Measurements from ENCODE around the gene CYB5B. TPM values are rescaled to one million over a fixed set of nuclear protein-coding genes. Genes with fewer than 3 reads are reported as not detected.

The CYB5B gene
- total RNA-seq, 1 donor from 2014 or later = 39.2 TPM

DNA sequence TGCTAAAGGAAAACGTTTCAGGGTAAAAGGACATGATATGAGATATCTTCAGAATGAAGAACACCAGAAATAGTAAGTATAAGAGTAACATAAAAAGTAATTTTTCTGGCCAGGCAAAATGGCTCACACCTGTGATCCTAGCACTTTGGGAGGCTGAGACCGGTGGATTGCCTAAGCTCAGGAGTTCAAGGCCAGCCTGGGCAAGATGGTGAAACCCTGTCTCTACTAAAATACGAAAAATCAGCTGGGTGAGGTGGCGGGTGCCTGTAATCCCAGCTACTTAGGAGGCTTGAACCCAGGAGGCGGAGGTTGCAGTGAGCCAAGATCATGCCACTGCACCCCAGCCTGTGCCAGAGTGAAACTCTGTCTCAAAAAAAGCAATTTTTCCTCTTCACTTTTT, 84.7 kb downstream of the CYB5B start:
- Histone ChIP-seq H3K36me3 (ENCODE audit: control insufficient read depth, insufficient read depth, low read length) (no peaks in the 10 kb centered on the region), H3K27me3 (ENCODE audit: control insufficient read depth, insufficient read depth, low read length) (no peaks in the 10 kb centered on the region), H3K4me3 (ENCODE audit: low read depth, low read length) (no peak overlapping the region)
- no peak for DNase-seq (ENCODE audit: low read depth)
- TF ChIP-seq, protein P1, sequence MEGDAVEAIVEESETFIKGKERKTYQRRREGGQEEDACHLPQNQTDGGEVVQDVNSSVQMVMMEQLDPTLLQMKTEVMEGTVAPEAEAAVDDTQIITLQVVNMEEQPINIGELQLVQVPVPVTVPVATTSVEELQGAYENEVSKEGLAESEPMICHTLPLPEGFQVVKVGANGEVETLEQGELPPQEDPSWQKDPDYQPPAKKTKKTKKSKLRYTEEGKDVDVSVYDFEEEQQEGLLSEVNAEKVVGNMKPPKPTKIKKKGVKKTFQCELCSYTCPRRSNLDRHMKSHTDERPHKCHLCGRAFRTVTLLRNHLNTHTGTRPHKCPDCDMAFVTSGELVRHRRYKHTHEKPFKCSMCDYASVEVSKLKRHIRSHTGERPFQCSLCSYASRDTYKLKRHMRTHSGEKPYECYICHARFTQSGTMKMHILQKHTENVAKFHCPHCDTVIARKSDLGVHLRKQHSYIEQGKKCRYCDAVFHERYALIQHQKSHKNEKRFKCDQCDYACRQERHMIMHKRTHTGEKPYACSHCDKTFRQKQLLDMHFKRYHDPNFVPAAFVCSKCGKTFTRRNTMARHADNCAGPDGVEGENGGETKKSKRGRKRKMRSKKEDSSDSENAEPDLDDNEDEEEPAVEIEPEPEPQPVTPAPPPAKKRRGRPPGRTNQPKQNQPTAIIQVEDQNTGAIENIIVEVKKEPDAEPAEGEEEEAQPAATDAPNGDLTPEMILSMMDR (IDR thresholded peaks at IDR 0.05; ENCODE audit: insufficient read depth, low read length, severe bottlenecking) = no peak
- no peak for FAIRE-seq

DNA sequence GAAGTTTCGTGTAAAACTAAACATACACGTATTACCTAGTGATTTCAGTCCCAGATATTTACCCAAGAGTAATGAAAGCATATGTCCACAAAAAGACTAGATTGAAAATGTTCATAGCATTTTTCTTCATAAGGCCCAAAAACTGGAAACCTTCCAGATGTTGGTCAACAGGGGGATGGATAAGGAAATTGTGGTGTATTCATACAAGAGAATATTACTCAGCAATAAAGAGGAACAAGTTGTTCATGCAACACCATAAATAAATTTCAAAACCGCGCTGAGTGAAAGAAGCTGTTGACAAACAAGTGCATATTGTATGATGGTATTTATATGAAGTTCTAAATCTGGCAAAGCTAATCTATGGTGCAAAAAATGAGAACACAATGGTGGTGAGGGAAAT, 87.2 kb downstream of the CYB5B start:
- DNase-seq (ENCODE audit: low read depth) = no peak
- Histone ChIP-seq H3K27me3 (ENCODE audit: control insufficient read depth, insufficient read depth, low read length) (no peaks in the 10 kb centered on the region), H3K36me3 (ENCODE audit: control insufficient read depth, insufficient read depth, low read length) (no peaks in the 10 kb centered on the region), H3K4me3 (ENCODE audit: low read depth, low read length) (no peak overlapping the region)
- no peak for FAIRE-seq
- TF ChIP-seq, protein P1 (IDR thresholded peaks at IDR 0.05; ENCODE audit: insufficient read depth, low read length, severe bottlenecking) = no peak

GRCh38 chr16:69513180-69513966, 89.0 kb downstream of the CYB5B start:
- TF ChIP-seq, protein P1 (IDR thresholded peaks at IDR 0.05; ENCODE audit: insufficient read depth, low read length, severe bottlenecking) = no peak
- DNase-seq (ENCODE audit: low read depth) (peak; percentile 95), FAIRE-seq (no peak)
- no peaks in the 10 kb centered on the region for H3K27me3 ChIP-seq (ENCODE audit: control insufficient read depth, insufficient read depth, low read length)
- no peak overlapping the region for H3K4me3 ChIP-seq (ENCODE audit: low read depth, low read length)
- no peaks in the 10 kb centered on the region for H3K36me3 ChIP-seq (ENCODE audit: control insufficient read depth, insufficient read depth, low read length)

- H3K27me3 ChIP-seq (ENCODE audit: control insufficient read depth, insufficient read depth, low read length) = no peaks in the 10 kb centered on the region
- FAIRE-seq = no peak
- TF ChIP-seq, protein P1 (IDR thresholded peaks at IDR 0.05; ENCODE audit: insufficient read depth, low read length, severe bottlenecking) = no peak
- DNase-seq (ENCODE audit: low read depth) = no peak
- no peaks in the 10 kb centered on the region for H3K36me3 ChIP-seq (ENCODE audit: control insufficient read depth, insufficient read depth, low read length)
- no peak overlapping the region for H3K4me3 ChIP-seq (ENCODE audit: low read depth, low read length)
Measured at GRCh38 chr16:69514356-69514755, 89.9 kb downstream of the CYB5B start.

Other genes with a start within 250 kb of the CYB5B start
- 10.5 and 24.3 TPM in 2 replicates for gene SNTB2, start 237.5 kb upstream of the CYB5B start, total RNA-seq
- 41.9 and 45.6 TPM in 2 replicates for gene VPS4A, start 113.3 kb upstream of the CYB5B start, total RNA-seq
- 25.6 and 31.3 TPM in 2 replicates for gene PDF, start 94.0 kb upstream of the CYB5B start, total RNA-seq
- gene COG8, start 85.1 kb upstream of the CYB5B start, total RNA-seq = 18.2 and 18.7 TPM in 2 replicates
- gene NIP7, start 84.8 kb upstream of the CYB5B start, total RNA-seq = 28.8 and 45.5 TPM in 2 replicates
- 0.13 TPM in 1 of 2 replicates, not detected in the other for gene TMED6, start 72.8 kb upstream of the CYB5B start, total RNA-seq
- 9.1 and 10.0 TPM in 2 replicates for gene TERF2, start 38.6 kb upstream of the CYB5B start, total RNA-seq
- gene NFAT5, start 141.3 kb downstream of the CYB5B start, total RNA-seq = 8.8 and 11.1 TPM in 2 replicates

All from bronchial epithelial cell (primary cell).